HCT116 (cell line): ENCODE results near the gene SND1. TPM values are rescaled to one million over a fixed set of nuclear protein-coding genes. Genes with fewer than 3 reads are reported as not detected.

Source experiments
- ATAC-seq: fragments of 200-7000 bp; cut with Tn5 transposase; 2 replicates; pipeline ENCODE4 v1.9.1; 2020; ENCODE audit warnings: mild to moderate bottlenecking, moderate library complexity
- BruUV-seq: library from RNA; stranded (reverse); fragments of 400-500 nt; replicated peaks from 2 replicates; lab custom pipeline; 2021; lab: Mats Ljungman, UMichigan
- CTCF ChIA-PET: fragments of 300-600 bp; sonication (Branson Sonifier 250); formaldehyde crosslinking; loops from one replicate; lab custom pipeline; 2021; ENCODE audit warnings: antibody characterized with exemption; lab: Charles Lee
- POLR2A ChIA-PET: fragments of 300-600, 350-600 bp; sonication (Branson Sonifier 250); formaldehyde crosslinking; loops from one replicate; lab custom pipeline; 2021; ENCODE audit warnings: antibody characterized with exemption; lab: Charles Lee
- RAD21 ChIA-PET, 2 experiments: fragments of 300-600 bp; sonication (Branson Sonifier 250); formaldehyde crosslinking; loops; one replicate each; lab custom pipeline; 2023; ENCODE audit warnings: low total read pairs in 2 of 2; ENCODE audit not compliant: uncharacterized antibody in 2 of 2, unreplicated experiment in 2 of 2, low non-redundant PET in 1 of 2; lab: Charles Lee
- DNase-seq: peaks from one replicate; pipeline ENCODE4 v3.0.0-alpha.2; 2010; ENCODE audit warnings: low read depth, low spot score
- H2AFZ ChIP-seq: fragments of 200-600 bp; shearing (Covaris generic), sonication (generic); 2 replicates; pipeline ENCODE4 v1.6.1; 2017; ENCODE audit warnings: low read depth, mixed run types, mixed read lengths, antibody characterized with exemption, low read length; ENCODE audit not compliant: poor library complexity, severe bottlenecking
- H3K27ac ChIP-seq: 2 replicates; pipeline ENCODE4 v1.5.1; 2012; ENCODE audit warnings: low read depth, low read length
- H3K27me3 ChIP-seq: fragments of 200-600 bp; sonication (generic); 2 replicates; pipeline ENCODE4 v1.6.1; 2016; ENCODE audit warnings: mixed run types, low read length, mixed read lengths; ENCODE audit not compliant: insufficient read depth
- H3K36me3 ChIP-seq, 2 experiments: fragments of 200-500 bp in 1 of 2; fragments of 200-600 bp in 1 of 2; sonication (Bioruptor generic) in 1 of 2; sonication (generic) in 1 of 2; 2 replicates each; pipeline versions ENCODE4 v1.5.1 to v1.6.1; 2014 to 2016; ENCODE audit warnings: low read length in 2 of 2, inconsistent platforms in 1 of 2, mixed read lengths in 1 of 2, mixed run types in 1 of 2; ENCODE audit not compliant: insufficient read depth in 2 of 2, control insufficient read depth in 1 of 2
- H3K4me1 ChIP-seq, 2 experiments: fragments of 200-600 bp in 1 of 2; sonication (generic) in 1 of 2; 2 replicates each; pipeline versions ENCODE4 v1.5.1 to v1.6.1; 2012 to 2017; ENCODE audit warnings: low read length in 2 of 2, inconsistent platforms in 1 of 2, mild to moderate bottlenecking in 1 of 2, mixed read lengths in 1 of 2, mixed run types in 1 of 2, moderate library complexity in 1 of 2; ENCODE audit not compliant: insufficient read depth in 2 of 2, control insufficient read depth in 1 of 2
- H3K4me2 ChIP-seq: fragments of 200-600 bp; sonication (generic); 2 replicates; pipeline ENCODE4 v1.6.1; 2017; ENCODE audit warnings: mixed run types, low read length, mixed read lengths
- H3K4me3 ChIP-seq, 2 experiments: fragments of 200-600 bp in 1 of 2; sonication (generic) in 1 of 2; replicated peaks in 1 of 2; 2 replicates each; pipeline ENCODE4 v1.5.1; 2011 to 2016; ENCODE audit warnings: low read length in 2 of 2, control low read depth in 1 of 2, low read depth in 1 of 2, mild to moderate bottlenecking in 1 of 2, mixed read lengths in 1 of 2, mixed run types in 1 of 2
- H3K79me2 ChIP-seq: fragments of 200-600 bp; sonication (generic); 2 replicates; pipeline ENCODE4 v1.6.1; 2017; ENCODE audit warnings: mild to moderate bottlenecking, mixed run types, low read length, moderate library complexity, mixed read lengths; ENCODE audit not compliant: insufficient read depth
- H3K9ac ChIP-seq: fragments of 200-600 bp; sonication (generic); 2 replicates; pipeline ENCODE4 v1.6.1; 2016; ENCODE audit warnings: low read length, mixed read lengths
- H3K9me2 ChIP-seq: fragments of 200-600 bp; sonication (generic), shearing (Covaris generic); 2 replicates; pipeline ENCODE4 v1.6.1; 2017; ENCODE audit warnings: mixed run types, mild to moderate bottlenecking, moderate library complexity; ENCODE audit not compliant: insufficient read depth
- H3K9me3 ChIP-seq, 2 experiments: fragments of 200-500 bp in 1 of 2; fragments of 200-600 bp in 1 of 2; sonication (Bioruptor generic) in 1 of 2; sonication (generic) in 1 of 2; 2 replicates each; pipeline ENCODE4 v1.6.1; 2014 to 2017; ENCODE audit warnings: low read length in 2 of 2, mixed read lengths in 2 of 2, inconsistent platforms in 1 of 2, low read depth in 1 of 2, mild to moderate bottlenecking in 1 of 2, mixed run types in 1 of 2, moderate library complexity in 1 of 2; ENCODE audit not compliant: control insufficient read depth in 1 of 2, insufficient read depth in 1 of 2
- H4K20me1 ChIP-seq: fragments of 200-600 bp; sonication (generic), shearing (Covaris generic); 2 replicates; pipeline ENCODE4 v1.6.1; 2017; ENCODE audit warnings: mixed run types, mild to moderate bottlenecking, moderate library complexity; ENCODE audit not compliant: insufficient read depth
- EZH2phosphoT487 ChIP-seq: fragments of 200-600 bp; IDR thresholded peaks from 2 replicates; pipeline ENCODE4 v1.6.1; 2018; ENCODE audit warnings: antibody characterized with exemption, borderline replicate concordance
- JUND ChIP-seq: IDR thresholded peaks from 2 replicates; pipeline ENCODE4 v1.6.1; 2012
- POLR2A ChIP-seq: IDR thresholded peaks from 2 replicates; pipeline ENCODE4 v1.7.0; 2011; ENCODE audit warnings: borderline replicate concordance; ENCODE audit not compliant: insufficient read depth, insufficient read length; ENCODE audit errors: extremely low read depth
- POLR2AphosphoS5 ChIP-seq: IDR thresholded peaks from 2 replicates; pipeline ENCODE4 v1.6.1; 2011; ENCODE audit warnings: mild to moderate bottlenecking, low read depth, low read length, moderate library complexity
- SIN3A ChIP-seq: IDR thresholded peaks from 2 replicates; pipeline ENCODE4 v1.6.1; 2012; ENCODE audit warnings: low read depth
- YY1 ChIP-seq: IDR thresholded peaks from 2 replicates; pipeline ENCODE4 v1.6.1; 2011; ENCODE audit warnings: low read length, low read depth, moderate library complexity, mild to moderate bottlenecking; ENCODE audit not compliant: insufficient replicate concordance; ENCODE audit errors: extremely low read depth
- ZFX ChIP-seq: fragments of 450-650 bp; IDR thresholded peaks from 2 replicates; pipeline ENCODE4 v1.6.1; 2017
- intact Hi-C: fragments of 100-400 bp; cut with micrococcal nuclease; formaldehyde crosslinking; loops from 2 replicates; pipeline ENCODE4 v1.10.0; 2022
- total RNA-seq: library from RNA; stranded (reverse); gene quantifications from one replicate; pipeline ENCODE4 v1.2.1, GENCODE V29; 2021; ENCODE audit not compliant: unreplicated experiment
- TF ChIP-seq, protein P1 (sequence below): IDR thresholded peaks from 2 replicates; pipeline ENCODE4 v1.6.1; 2012
- TF ChIP-seq, protein P2 (sequence below), 3 experiments: fragments of 200-600 bp in 1 of 3; sonication (generic) in 1 of 3; IDR thresholded peaks in 2 of 3; conservative IDR thresholded peaks in 1 of 3; 2 replicates each; pipeline ENCODE4 v1.5.1; 2012 to 2017; ENCODE audit warnings: low read depth in 2 of 3, low read length in 2 of 3, antibody characterized with exemption in 1 of 3, borderline replicate concordance in 1 of 3, control low read depth in 1 of 3, mild to moderate bottlenecking in 1 of 3, mixed read lengths in 1 of 3, mixed run types in 1 of 3, moderate library complexity in 1 of 3; ENCODE audit not compliant: insufficient read depth in 1 of 3
- TF ChIP-seq, protein P3 (sequence below): IDR thresholded peaks from 2 replicates; pipeline ENCODE4 v1.6.1; 2012
- TF ChIP-seq, protein P4 (sequence below): IDR thresholded peaks from 2 replicates; pipeline ENCODE4 v1.6.1; 2011; ENCODE audit warnings: mild to moderate bottlenecking, low read length, moderate library complexity; ENCODE audit not compliant: insufficient replicate concordance; ENCODE audit errors: extremely low read depth
- TF ChIP-seq, protein P5 (sequence below): IDR thresholded peaks from 2 replicates; pipeline ENCODE4 v1.6.1; 2012; ENCODE audit warnings: low read depth

Gene SND1
- total RNA-seq, 1 experiment from 2014 or later = 169 TPM

DNA sequence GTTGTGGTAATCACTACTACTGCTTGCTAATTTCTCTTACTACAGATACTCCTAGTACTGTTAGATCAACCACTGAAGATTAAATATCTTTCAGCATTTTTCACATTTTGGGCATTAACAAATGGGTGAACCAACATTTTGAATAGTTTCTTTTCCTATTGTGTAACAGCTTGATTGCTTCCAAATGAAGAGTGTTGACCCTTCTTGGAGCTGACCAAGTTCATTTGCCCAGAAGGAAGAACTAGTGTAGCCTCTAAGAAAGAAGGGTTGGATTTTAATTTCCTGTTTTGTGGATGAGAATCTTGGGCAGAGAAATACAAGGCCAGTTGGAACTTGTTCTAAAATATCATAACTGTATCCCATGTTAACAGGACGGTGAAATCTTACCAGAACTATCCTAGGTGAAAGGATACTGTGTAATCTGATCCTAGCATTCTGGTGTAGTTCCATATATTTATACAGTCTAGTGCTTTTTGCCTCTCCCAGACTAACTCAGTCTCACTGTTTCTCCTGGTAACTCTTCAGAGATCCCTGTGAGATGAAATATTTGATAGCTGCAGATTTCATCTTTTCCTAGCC lies 37.3 kb downstream of the SND1 start:
- ChIA-PET RAD21 (no interaction called here), POLR2A (no interaction called here)
- BruUV-seq = no TSS peak
- Histone ChIP-seq H3K27ac (no peak overlapping the region), H3K4me2 (no peak overlapping the region), H4K20me1 (peaks cover 28% of the 10 kb centered on the region), H3K27me3 (no peaks in the 10 kb centered on the region), H3K4me3 (no peak overlapping the region), H2AFZ (no peak overlapping the region), H3K36me3 (peaks cover 25 to 52% of the 10 kb centered on the region in 2 experiments)
- intact Hi-C loops = no loop called here
- TF ChIP-seq POLR2AphosphoS5 (no peak), POLR2A (no peak)
- TF ChIP-seq, all 23 proteins: peak for 0
- no peaks in the 10 kb centered on the region for H3K9me3 ChIP-seq
- CTCF ChIA-PET = no interaction called here
- no peaks in the 10 kb centered on the region for H3K9me2 ChIP-seq
- H3K79me2 ChIP-seq = peaks cover 98% of the 10 kb centered on the region
- DNase-seq (no peak), ATAC-seq (no peak)
- no peaks in the 10 kb centered on the region for H3K4me1 ChIP-seq
- no peak overlapping the region for H3K9ac ChIP-seq

DNA sequence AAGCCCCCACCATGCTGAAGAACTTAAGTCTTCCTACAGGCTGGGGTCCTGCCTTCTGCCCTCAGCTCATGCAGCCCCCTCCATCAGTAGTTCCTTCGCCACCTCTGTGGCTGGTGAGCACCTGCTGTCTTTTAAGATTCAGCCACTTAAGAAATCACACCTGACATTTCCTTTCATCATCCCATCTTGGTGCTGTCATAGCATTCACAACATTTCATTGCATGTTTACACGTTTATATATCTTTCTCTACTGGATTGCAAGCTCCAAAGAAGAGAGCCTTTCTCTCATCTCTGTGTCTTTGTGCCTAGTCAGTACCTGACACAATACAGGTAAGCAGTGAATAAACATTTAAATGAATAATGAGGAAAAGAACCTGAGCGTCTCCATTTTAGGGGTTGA lies 38.3 kb downstream of the SND1 start:
- H3K9me2 ChIP-seq = no peaks in the 10 kb centered on the region
- peaks cover 19% of the 10 kb centered on the region for H4K20me1 ChIP-seq
- peaks cover 34 to 62% of the 10 kb centered on the region in 2 experiments for H3K36me3 ChIP-seq
- peaks cover 98% of the 10 kb centered on the region for H3K79me2 ChIP-seq
- ChIA-PET RAD21 (no interaction called here), CTCF (no interaction called here), POLR2A (no interaction called here)
- intact Hi-C loops = no loop called here
- H3K9ac ChIP-seq = no peak overlapping the region
- H3K27ac ChIP-seq = no peak overlapping the region
- no TSS peak for BruUV-seq
- no peak overlapping the region for H3K4me3 ChIP-seq
- H2AFZ ChIP-seq = no peak overlapping the region
- H3K4me1 ChIP-seq = no peaks in the 10 kb centered on the region
- no peak overlapping the region for H3K4me2 ChIP-seq
- H3K9me3 ChIP-seq = no peaks in the 10 kb centered on the region
- DNase-seq = no peak
- no peaks in the 10 kb centered on the region for H3K27me3 ChIP-seq
- no peak for ATAC-seq
- TF ChIP-seq, protein P1, sequence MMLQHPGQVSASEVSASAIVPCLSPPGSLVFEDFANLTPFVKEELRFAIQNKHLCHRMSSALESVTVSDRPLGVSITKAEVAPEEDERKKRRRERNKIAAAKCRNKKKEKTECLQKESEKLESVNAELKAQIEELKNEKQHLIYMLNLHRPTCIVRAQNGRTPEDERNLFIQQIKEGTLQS = no peak
- TF ChIP-seq YY1 (no peak), JUND (no peak), ZFX (no peak), EZH2phosphoT487 (no peak), SIN3A (no peak)
- TF ChIP-seq, protein P2, sequence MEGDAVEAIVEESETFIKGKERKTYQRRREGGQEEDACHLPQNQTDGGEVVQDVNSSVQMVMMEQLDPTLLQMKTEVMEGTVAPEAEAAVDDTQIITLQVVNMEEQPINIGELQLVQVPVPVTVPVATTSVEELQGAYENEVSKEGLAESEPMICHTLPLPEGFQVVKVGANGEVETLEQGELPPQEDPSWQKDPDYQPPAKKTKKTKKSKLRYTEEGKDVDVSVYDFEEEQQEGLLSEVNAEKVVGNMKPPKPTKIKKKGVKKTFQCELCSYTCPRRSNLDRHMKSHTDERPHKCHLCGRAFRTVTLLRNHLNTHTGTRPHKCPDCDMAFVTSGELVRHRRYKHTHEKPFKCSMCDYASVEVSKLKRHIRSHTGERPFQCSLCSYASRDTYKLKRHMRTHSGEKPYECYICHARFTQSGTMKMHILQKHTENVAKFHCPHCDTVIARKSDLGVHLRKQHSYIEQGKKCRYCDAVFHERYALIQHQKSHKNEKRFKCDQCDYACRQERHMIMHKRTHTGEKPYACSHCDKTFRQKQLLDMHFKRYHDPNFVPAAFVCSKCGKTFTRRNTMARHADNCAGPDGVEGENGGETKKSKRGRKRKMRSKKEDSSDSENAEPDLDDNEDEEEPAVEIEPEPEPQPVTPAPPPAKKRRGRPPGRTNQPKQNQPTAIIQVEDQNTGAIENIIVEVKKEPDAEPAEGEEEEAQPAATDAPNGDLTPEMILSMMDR (IDR thresholded peaks at IDR 0.05 in 2 of 3, conservative IDR thresholded peaks at IDR 0.05 in 1 of 3; ENCODE audit: borderline replicate concordance in 1 of 3, insufficient read depth in 1 of 3, low read depth in 2 of 3, low read length in 2 of 3) = no peak
- TF ChIP-seq, protein P3, sequence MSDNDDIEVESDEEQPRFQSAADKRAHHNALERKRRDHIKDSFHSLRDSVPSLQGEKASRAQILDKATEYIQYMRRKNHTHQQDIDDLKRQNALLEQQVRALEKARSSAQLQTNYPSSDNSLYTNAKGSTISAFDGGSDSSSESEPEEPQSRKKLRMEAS = no peak
- TF ChIP-seq, protein P4, sequence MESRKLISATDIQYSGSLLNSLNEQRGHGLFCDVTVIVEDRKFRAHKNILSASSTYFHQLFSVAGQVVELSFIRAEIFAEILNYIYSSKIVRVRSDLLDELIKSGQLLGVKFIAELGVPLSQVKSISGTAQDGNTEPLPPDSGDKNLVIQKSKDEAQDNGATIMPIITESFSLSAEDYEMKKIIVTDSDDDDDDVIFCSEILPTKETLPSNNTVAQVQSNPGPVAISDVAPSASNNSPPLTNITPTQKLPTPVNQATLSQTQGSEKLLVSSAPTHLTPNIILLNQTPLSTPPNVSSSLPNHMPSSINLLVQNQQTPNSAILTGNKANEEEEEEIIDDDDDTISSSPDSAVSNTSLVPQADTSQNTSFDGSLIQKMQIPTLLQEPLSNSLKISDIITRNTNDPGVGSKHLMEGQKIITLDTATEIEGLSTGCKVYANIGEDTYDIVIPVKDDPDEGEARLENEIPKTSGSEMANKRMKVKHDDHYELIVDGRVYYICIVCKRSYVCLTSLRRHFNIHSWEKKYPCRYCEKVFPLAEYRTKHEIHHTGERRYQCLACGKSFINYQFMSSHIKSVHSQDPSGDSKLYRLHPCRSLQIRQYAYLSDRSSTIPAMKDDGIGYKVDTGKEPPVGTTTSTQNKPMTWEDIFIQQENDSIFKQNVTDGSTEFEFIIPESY = no peak
- TF ChIP-seq, protein P5, sequence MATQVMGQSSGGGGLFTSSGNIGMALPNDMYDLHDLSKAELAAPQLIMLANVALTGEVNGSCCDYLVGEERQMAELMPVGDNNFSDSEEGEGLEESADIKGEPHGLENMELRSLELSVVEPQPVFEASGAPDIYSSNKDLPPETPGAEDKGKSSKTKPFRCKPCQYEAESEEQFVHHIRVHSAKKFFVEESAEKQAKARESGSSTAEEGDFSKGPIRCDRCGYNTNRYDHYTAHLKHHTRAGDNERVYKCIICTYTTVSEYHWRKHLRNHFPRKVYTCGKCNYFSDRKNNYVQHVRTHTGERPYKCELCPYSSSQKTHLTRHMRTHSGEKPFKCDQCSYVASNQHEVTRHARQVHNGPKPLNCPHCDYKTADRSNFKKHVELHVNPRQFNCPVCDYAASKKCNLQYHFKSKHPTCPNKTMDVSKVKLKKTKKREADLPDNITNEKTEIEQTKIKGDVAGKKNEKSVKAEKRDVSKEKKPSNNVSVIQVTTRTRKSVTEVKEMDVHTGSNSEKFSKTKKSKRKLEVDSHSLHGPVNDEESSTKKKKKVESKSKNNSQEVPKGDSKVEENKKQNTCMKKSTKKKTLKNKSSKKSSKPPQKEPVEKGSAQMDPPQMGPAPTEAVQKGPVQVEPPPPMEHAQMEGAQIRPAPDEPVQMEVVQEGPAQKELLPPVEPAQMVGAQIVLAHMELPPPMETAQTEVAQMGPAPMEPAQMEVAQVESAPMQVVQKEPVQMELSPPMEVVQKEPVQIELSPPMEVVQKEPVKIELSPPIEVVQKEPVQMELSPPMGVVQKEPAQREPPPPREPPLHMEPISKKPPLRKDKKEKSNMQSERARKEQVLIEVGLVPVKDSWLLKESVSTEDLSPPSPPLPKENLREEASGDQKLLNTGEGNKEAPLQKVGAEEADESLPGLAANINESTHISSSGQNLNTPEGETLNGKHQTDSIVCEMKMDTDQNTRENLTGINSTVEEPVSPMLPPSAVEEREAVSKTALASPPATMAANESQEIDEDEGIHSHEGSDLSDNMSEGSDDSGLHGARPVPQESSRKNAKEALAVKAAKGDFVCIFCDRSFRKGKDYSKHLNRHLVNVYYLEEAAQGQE = no peak
